Stimulated activated naive CD8-positive, alpha-beta T cell treated with anti-CD3 and anti-CD28 coated beads, Interleukin-15, amount 100 ng/mL, for 72 hours (primary cell): ENCODE measurements around the gene KLHL34.

Experiments
- ATAC-seq: fragments of 150-1000 bp; cut with Tn5 transposase; 2 replicates; pipeline ENCODE4 v1.10.0; 2021; ENCODE audit warnings: mild to moderate bottlenecking, moderate library complexity
- DNase-seq, 2 donors: peaks; one replicate each; pipeline ENCODE4 v3.0.0; 2021 to 2022
- H3K27ac Mint-ChIP-seq, 2 donors: one replicate each; pipeline ENCODE4 v1.8.0; 2022; ENCODE audit warnings: mild to moderate bottlenecking in 2 of 2, mixed read lengths in 2 of 2, moderate library complexity in 2 of 2
- H3K27me3 Mint-ChIP-seq: one replicate; pipeline ENCODE4 v1.8.0; 2022; ENCODE audit warnings: mixed read lengths
- H3K4me1 Mint-ChIP-seq: one replicate; pipeline ENCODE4 v1.8.0; 2022; ENCODE audit warnings: mild to moderate bottlenecking, mixed read lengths
- H3K4me3 Mint-ChIP-seq, 2 donors: one replicate each; pipeline ENCODE4 v1.8.0; 2022; ENCODE audit warnings: mild to moderate bottlenecking in 2 of 2, mixed read lengths in 2 of 2, moderate library complexity in 1 of 2
- H3K9me3 Mint-ChIP-seq, 2 donors: one replicate each; pipeline ENCODE4 v1.8.0; 2022; ENCODE audit warnings: mixed read lengths in 2 of 2

The KLHL34 gene

GRCh38 chrX:21610168-21610567 lies 48.0 kb downstream of the KLHL34 start:
- no peaks in the 10 kb centered on the region for H3K4me1 Mint-ChIP-seq
- no peak overlapping the region for H3K27ac Mint-ChIP-seq
- H3K4me3 Mint-ChIP-seq = no peak overlapping the region
- ATAC-seq = no peak
- no peaks in the 10 kb centered on the region for H3K9me3 Mint-ChIP-seq
- no peak for DNase-seq
- H3K27me3 Mint-ChIP-seq = no peaks in the 10 kb centered on the region

DNA sequence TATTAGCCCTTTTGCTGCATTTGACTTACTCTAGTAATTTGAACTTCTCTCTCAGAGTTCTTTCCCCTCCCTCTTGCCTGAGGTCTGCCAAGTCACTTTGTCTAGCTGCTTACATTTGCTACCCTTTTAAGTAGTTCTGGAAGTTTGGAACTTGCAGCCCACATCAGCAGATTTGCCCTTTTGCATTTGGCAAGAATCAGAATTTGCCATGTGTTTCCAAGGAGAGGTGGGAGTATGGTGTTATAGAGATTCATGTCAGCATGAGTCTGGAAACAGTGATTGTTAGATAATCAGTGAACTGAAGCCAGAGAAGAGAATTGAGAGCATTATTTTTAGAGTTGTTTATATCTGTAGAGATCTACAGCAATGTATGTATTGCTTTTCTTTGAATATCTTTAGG lies 52.1 kb downstream of the KLHL34 start:
- no peaks in the 10 kb centered on the region for H3K9me3 Mint-ChIP-seq
- DNase-seq (no peak), ATAC-seq (no peak)
- no peak overlapping the region for H3K4me3 Mint-ChIP-seq
- no peaks in the 10 kb centered on the region for H3K27me3 Mint-ChIP-seq
- no peak overlapping the region for H3K27ac Mint-ChIP-seq
- H3K4me1 Mint-ChIP-seq = no peaks in the 10 kb centered on the region
